ENCODE results near the gene SDK2.

SDK2 gene

DNA sequence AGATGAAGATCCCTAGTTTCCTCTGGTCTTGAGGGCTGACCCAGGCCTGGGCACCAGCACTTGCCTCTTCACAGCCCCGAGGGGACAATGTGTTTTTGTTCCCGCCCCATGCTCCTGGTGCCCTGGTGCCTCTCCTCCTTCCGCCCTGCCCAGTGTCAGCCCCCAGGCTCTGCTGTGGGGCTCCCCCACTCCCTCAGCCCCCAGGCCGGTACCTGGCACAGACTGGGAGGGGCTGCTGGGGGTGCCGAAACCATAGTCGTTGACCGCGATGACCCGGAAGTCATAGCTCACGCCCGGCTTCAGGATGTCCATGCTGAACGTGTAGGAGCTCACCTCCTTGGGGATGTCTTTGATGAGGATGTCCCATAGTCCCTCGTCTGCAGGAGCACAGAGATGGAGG, 292.0 kb downstream of the SDK2 start:
- DNase-seq = no peak

DNA sequence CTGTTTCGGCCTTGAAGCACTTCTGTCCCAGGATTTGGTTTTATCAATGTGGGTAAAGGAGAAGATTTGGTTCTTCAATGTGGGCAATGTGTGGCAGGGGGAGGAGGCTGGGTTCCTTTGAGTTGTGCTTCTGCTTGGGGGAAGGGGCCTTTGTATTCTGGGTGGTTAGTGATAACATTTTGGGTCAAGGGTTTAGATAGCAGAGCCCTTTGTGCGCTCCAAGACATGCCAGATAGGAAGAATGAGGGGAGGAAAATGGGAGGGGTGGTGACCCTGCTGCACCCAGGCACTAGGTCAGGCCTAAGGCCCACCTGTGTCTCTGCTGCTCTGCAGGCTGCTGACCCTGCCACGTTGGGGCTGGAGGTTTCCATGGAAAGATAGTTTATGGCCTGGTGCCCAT, 292.5 kb downstream of the SDK2 start:
- DNase-seq = no peak

DNA sequence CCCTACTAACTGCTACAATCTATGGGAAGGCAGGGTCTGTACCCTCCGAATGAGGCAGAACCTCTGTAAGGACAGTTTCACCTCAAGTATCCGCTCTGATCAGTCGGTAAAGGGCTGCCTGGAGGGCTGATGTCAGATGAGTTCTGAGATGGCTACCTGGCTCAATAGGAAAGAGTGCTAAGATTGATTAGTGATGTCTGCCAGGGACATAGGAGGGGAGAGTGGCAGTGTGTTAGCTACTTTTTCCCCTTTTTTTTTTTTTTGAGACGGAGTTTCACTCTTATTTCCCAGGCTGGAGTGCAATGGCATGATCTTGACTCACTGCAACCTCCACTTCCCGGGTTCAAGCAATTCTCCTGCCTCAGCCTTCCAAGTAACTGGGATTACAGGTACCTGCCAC, 293.4 kb downstream of the SDK2 start:
- DNase-seq = no peak

DNA sequence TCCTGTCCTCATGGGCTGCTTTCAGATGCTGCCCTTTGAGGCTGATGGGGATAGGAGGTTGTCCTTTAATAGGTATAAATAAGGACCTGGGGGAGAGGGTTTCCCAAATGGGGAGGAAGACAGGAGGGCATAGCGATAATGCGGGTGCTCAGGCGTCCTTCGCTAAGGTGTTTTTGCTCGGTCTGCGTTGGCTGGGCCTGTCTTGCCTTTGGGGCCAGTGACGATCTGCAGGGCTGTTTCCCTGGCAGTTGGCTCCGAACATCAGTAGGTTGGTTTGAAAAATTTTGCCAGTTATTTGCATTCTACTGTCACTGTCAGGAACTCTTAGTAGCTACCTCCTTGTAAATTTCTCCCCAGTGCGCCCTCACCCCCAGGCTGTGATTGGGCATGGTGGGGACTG, 294.6 kb downstream of the SDK2 start:
- DNase-seq = no peak

DNA sequence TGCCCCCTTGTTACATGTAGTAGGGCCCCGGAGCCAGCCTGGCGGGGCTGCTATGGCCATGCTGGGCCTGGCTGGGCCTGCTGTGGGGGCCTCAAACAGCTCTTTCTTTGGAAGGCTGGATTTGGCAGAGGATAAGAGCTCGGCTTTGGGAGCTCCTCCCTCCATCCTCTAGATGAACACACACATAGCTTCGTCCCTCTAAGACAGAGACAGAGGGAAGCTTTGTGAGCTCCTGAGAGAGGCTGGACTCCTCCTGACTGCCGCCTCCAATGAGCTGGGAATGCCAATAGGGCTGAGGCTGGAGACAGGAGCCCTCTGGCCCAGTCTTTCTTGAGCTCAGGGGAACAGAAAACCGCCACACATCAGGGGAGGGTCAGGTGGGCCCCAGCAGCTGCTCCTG, 295.1 kb downstream of the SDK2 start:
- DNase-seq = no peak

DNA sequence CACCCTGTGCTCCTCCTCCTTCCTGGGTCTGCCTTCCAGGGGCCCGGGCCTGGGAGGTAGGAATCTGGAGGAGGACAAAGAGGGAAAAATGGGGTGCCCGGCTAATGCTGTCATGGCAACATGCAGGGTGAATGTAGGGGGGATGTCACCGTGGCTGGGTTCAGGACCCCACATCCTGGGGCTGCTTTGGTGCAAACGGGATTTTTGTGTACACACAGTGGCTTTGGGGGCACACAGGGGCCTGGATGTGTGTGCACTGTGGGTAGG, 295.5 kb downstream of the SDK2 start:
- no peak for DNase-seq

DNA sequence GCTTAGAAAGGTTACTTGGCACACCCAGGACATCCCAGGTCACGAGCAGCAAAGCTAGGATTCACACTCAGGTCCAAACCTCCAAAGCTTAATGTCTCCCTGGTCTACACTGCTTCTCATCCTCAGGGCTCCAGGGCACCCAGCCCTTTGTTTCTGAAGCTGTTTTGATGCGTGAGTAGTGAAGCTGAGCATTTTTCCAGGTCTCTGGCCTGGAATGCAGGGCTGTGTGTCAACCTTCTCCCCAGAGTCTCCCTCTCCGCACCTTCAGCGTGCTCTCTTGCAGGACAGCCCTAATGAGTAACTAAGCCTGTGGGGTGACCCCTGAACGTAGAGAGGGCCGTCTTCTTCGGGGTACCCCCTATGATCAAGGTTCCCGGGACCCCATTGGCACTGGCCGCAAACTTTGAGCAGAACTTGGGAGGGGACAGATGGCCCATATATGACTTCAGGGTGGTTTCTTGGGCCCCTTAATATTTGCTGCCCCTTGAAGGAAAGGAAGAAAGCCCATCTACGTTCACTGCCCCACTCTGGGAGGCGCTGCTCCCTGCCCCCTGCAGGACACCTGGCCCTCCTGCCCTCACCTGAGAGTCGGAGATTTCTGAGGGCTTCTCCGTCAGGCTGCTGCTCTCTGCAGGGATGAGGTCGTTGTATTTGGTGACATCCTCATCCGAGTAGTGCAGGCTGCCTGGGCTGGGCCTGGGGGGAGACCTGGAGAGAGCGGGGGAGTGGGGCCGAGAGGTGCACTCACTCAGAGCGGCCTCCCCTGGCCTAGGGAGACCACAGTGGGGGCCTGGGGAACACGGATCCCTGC, 296.0 kb downstream of the SDK2 start:
- DNase-seq = no peak

DNA sequence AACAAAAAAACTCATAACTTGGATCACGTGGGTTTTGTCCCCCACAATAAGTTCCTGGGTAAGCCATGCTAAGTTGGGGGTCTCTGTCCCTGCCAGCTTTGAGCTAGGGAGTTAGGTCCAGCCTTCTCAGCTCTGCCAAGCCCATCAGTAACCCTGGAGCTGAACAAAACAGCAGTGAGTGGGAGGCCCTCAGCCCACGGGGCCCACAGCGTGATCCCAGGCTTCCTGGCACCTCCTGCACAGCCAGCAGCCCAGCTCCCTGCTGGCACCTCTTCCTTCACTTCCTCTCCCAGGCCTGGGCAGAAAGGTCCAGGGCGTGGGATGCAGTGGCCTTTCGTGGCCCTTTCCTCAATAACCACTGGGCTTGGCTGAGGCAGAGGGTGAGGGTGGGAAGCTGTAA, 296.9 kb downstream of the SDK2 start:
- DNase-seq = no peak

DNA sequence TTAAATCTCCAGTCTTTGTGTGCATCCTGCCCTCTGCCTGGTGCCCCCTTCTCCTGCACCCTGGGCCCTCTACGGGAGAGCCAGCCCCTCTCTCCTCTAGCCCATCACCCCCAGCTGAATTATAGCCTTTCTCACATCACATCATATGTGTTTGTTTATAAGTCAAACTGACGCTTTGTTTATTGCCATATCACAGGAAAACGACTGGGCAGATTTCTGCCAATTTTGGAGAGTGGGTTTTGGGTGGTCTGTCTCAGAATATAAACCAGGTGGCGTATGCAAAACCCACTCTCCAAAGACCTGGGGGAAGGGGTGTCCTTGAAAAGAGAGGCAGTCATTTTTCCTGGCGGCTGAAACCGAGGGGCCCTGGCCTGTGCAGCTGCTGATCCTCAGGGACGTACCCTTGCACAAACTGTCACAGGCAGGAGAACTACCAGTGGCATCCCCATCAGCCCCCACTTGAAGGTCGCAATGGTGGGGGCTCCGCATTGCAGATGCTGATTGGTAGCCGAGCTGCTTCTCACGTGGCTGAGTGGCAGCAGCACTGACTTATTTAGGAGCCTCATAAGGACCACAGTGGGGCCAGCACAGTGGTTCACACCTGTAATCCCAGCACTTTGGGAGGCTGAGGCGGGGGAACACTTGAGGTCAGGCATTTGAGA, 297.6 kb downstream of the SDK2 start:
- no peak for DNase-seq

DNA sequence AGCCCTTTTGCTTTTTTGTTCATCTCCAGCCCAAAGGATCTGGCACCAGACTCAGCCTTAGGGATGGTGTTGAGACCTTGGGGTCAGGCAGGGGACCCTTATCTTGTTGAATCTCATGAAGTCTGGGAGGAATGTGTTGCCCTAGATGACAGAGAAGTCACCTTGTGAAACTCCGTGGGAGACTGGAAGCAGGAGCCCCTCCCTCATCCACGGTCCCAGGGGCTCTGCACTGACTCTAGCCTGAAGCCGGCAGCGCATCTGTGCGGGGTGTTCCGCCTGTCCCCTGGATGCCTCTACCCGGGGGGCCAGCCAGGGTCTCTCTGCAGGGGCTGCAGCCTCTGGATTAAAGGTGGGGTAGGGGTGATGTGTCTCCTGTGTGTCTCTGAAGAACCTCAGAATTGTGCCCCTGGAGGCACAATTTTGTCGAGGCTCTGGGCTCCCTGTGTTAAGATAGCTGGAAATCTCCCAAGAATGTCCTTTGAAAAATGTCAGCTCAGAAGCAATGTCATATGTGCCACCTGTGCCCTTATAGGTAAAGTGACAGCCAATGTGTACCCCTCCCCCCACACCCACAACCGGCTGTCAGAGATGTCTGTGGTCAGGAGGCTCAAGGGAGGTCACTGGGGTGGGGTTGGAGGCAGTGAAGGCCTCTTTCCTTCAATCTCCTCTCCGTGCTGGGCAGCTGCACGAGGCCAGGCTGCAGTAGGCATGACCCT, 300.3 kb downstream of the SDK2 start:
- no peak for DNase-seq

DNA sequence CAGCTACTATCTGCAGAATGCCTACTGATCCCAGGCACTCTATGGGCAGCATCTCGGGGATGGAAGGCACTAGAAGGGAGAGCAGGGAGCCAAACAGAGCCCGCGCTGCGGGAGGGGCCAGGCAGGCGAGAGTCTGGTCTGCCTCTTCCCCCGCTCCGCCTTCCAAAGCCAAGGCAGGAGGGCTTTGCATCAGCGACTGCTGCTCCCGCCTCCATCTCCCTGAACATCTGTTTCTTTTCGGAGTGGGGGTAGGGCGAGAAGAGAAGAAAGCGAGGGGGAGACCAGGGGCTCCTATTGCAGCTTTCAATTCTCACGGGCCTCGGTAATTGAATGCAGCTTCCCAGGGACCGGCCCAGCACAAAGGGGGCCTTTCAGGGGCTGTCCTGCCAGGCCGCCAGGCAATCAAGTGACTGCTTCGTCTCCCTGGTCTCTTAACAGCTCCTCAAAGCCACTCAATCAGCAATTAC, 301.0 kb downstream of the SDK2 start:
- no peak for DNase-seq

DNA sequence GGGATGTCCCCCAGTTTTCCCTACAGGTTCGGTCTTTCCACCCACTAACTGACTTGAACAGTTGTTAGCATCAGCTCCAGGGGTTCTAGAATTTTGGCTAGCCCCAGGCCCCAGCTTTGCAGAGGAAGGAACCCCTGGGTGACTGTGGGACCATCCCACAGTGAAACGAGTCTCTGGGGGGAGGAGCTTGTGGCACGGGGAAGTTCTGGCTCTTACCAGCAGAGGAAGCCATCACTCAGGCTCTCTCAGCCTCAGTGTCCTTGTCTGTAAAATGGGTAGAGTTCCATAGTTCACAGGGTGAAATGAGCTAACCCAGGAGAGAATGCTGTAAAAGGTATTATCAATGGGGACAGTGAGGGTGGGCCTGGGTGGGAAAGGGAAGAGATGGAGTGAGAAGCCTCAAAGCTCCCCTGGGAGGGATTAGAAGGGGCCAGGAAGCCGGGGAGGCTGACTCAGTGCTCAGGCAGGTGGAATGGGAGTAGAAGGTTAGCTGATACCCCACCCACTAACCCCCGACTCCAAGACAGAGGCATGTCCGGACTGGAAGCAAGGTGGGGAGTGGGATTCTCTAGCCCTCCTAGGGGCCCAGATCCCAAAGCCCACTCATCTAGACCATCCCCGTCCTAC, 301.6 kb downstream of the SDK2 start:
- DNase-seq = no peak

DNA sequence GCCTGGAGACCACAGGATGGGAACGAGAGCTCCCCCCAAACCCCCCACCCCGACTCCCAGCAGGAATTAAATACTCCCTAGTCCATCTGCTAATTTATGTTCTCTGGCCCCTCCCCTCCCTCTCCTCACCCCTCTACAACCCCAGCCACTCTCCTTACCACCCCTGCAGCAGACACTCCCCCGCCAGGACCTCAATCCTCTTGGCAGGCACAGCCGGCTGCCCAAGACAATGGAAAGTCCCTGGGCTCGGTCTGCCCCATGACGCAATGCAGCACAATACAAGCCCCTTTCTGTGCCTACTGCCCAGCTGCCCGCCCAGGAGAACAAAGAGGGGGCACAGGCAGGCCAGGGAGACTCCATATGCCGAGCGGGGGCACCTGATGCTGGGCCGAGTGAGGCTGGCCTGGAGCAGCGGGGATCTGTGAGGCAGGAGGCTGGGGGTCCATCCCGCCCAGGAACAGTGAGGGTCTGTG, 302.2 kb downstream of the SDK2 start:
- DNase-seq = no peak

DNA sequence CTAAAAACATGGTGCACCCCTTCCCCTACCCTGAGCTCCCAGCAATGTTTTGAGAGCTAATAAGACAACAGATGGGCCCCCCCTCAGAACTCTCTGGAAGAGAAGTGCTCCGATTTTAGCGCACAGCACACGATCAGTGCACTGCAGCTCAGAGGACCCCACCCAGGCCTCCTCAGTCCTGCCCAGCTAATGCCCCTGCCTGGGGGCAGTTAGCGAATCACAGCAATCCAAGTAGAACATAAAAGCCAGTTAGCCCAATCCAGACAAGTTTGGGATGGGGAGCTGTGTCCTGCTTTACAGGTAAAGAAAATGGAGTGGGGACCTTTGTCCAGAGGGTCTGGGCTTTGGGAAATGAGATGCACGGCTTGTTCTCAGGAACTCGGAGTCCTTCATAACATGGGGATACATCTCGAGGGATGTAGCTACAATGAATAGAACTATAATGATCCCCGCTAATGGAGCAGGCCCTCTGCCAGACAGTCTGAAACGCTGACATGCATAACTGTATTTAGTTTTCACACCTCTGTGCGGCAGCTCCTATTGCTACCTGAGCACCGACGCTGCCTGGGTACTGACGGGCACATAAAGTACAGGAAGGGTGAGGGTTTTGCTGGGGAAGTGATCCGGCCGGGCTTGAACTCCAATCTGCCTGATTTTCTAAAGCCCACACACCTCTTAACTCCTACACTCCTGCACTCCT, 302.7 kb downstream of the SDK2 start:
- DNase-seq = no peak

DNA sequence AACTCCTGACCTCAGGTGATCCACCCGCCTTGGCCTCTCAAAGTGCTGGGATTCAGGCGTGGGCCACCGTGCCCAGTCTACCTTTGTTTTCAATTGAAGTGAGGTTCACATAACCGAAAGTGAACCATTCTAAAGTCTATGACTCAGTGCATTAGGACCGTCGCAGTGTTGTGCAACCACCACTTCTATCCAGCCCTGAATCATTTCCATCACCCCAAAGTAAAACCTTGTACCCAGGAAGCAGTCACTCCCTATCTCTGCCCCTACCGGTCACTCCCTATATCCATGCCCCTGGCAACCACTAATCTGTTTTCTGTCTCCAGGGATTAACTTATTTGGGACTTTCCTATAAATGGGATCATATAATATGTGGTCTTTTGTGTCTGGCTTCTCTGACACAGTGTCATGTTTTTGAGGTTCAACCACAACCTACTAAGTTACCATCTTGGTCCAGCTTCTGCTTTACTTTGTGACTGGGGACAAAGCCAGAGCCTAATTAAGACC, 304.1 kb downstream of the SDK2 start:
- peak; percentile 71 for DNase-seq

DNA sequence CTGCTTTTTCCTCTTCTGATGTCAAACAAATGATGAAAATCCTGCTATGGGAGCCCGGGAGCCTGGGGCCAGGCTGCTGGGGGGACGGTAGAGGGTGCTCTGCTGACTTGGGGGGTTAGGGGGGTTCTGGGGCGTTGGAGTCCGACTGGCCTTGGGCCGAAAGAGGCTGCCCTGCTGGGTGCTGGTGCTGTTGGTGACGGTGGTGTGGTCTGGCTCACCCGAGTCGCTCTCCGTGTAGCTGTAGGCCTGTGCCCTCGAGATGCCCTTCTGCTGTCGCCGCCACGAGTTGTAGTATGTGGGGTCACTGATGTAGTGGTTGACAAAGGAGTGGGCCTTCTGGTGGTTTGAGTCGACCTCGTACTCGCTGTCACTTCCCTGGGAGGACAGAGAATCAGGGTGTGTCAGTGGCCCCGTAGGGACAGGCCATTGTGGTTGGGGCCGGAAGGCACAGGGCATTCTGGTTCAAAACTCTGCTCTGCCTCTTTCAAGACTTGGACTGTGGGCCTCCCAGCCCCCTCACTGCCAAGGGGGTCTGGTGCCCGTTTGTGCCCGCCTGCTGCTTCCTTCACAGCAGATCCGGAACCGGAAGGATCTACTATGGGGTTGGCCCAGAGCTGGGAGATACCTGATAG, 305.6 kb downstream of the SDK2 start:
- no peak for DNase-seq

DNA sequence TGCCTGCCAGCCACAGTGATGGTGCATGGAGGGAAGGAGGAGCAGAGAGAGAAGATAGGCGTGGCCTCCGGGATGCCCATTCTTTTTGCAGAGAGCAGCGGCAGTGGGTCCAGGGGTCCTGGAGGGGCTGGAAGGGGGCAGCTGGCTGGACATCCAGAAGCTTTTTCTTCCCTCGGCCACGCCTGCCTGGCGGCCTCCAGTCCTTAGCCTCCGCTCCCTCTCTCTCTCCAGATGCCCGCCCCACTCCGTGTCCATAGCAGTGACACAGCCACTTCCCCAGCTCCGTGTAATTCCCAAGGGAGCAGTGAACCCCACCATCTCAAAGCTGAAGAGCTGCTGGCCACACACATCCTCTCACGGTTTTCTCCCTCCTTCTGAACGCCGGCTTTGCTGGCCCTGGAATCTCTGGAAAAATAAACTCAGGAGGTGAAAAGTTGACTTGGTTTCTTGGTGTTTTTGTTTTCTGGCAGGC, 306.2 kb downstream of the SDK2 start:
- DNase-seq = no peak

DNA sequence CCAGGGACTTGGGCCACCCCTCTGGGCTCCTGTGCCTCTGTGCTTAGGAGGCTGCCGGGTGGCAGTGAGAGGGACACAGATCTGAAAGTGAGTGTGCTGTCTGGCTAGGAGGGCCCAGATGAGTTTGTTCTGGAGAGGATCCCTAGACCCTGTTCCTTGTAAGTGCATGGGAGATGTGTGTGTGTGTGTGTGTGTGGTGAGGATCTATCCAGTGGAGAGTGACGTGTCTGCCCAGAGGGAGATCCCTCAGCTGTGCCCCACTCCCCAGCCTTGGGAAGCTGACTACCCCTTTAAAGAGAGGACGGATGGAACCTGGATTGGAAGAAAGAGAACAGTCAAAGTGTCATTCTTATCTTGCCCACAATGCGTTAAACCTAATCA, 306.9 kb downstream of the SDK2 start:
- DNase-seq = no peak

DNA sequence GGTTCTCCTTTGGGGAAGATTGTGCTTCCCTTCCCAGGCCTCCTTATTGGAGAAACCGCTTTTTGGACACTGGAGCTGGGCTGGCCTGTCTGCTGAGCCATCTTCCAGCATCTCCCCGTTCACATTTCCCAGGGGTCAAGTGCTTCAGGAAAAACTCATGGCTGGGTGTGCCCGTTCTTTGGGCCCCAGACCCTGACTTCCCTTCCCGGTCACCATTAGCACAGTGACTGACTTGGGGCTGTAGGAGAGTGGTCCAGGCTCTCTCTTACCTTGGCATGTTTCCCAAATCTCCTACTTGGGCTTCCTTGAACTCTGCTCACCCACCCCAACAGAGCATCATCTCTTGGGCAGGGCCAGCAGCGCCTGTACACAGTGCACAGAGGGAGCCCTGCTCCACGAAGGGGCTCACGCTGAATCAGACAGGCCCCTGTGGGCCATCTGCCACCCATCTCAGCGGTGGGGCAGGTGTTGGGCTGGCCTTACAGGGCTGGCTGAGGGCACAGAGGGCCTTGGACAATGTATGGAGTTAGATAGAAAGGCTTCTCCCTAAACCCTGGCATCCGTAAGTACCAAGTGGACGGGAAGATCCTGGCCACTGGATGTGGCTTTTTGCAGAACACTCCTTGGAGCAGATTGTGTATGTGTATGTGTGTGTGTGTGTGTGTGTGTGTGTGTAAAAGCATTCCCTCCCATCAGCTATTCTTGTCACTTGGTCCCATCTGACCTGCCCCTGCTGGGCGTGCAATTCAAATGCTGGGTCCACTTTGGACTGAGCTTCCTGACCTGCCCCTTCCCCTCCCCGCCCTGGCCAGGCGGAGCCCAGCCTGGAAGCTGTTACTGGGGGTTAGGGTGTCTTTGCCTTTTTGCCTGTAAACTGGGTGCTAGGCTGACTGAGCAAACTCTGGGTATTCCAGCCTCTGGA, 307.6 kb downstream of the SDK2 start:
- no peak for DNase-seq

DNA sequence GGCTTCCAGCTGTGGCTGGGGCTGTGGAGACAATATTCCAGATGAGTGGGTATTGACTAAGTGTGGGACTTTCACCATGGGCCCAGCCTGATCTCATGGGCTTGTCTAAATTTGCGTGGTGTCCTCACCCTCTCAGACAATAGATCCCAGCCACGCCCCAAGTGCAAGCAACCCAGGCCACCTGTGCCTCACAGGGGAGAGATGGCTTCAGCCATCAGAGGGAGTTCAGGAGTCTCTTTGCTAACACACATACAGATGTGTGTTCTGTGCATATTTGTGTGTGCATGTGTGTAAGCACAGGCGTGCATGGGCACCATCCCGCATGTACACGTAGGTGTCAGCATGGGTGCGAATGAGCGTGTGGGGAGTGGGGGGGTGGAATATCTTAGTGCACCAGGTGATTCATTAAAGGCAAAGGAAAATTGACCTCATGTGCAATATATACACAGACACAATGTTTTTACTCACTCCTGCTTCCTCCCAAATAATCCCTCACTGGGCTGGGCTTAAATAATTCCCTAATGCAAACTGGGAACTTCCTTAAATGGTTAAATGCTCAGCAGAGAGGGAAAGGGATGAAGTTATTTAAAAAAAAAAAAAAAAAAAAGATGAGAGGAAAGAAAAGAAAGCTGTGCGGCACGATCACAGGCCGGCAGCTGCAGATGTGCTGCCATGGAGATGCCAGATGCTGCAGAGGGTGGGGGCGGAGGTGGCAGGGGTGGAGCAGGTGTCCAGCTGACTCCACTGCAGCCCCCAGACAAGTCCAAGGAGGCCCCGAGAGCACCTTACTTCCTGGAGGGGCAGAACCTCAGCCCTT, 308.4 kb downstream of the SDK2 start:
- DNase-seq = no peak

Measured in CD4-positive, alpha-beta T cell treated with Interleukin-15 for 1 hour (primary cell).